Osteoblast (primary cell): ENCODE data around the gene DLGAP1. TPM values are rescaled to one million over a fixed set of nuclear protein-coding genes. Genes with fewer than 3 reads are reported as not detected.

ENCODE experiments used
- DNase-seq: peaks from one replicate; pipeline ENCODE4 v3.0.0; 2011; ENCODE audit warnings: low spot score, mixed read lengths; ENCODE audit not compliant: insufficient read length; ENCODE audit errors: missing footprints
- H2AFZ ChIP-seq: 2 replicates; pipeline ENCODE4 v1.6.0; 2011; ENCODE audit warnings: mild to moderate bottlenecking, low read length
- H3K27ac ChIP-seq: 2 replicates; pipeline ENCODE4 v1.5.1; 2011; ENCODE audit warnings: mild to moderate bottlenecking, low read depth, low read length, moderate library complexity
- H3K27me3 ChIP-seq: 2 replicates; pipeline ENCODE4 v1.6.0; 2012; ENCODE audit warnings: mild to moderate bottlenecking, control low read depth, inconsistent platforms, low read length, moderate library complexity; ENCODE audit not compliant: insufficient read depth
- H3K36me3 ChIP-seq: 2 replicates; pipeline ENCODE4 v1.5.1; 2011; ENCODE audit warnings: mild to moderate bottlenecking, low read length, control low read depth, moderate library complexity; ENCODE audit not compliant: insufficient read depth
- H3K4me1 ChIP-seq: 2 replicates; pipeline ENCODE4 v1.5.1; 2011; ENCODE audit warnings: mild to moderate bottlenecking, low read length, control low read depth, moderate library complexity; ENCODE audit not compliant: insufficient read depth
- H3K4me2 ChIP-seq: 2 replicates; pipeline ENCODE4 v1.6.0; 2011; ENCODE audit warnings: mild to moderate bottlenecking, low read length; ENCODE audit not compliant: insufficient read depth
- H3K4me3 ChIP-seq: fragments of 200-600 bp; sonication (generic); 3 replicates; pipeline ENCODE4 v1.5.1; 2012; ENCODE audit warnings: mild to moderate bottlenecking, low read length, inconsistent platforms; ENCODE audit not compliant: insufficient read depth
- H3K79me2 ChIP-seq: 2 replicates; pipeline ENCODE4 v1.6.0; 2012; ENCODE audit warnings: mild to moderate bottlenecking, low read length, control low read depth, inconsistent platforms; ENCODE audit not compliant: insufficient read depth
- H3K9me3 ChIP-seq: 2 replicates; pipeline ENCODE4 v1.5.1; 2011; ENCODE audit warnings: low read depth, low read length, control low read depth
- H4K20me1 ChIP-seq: 2 replicates; pipeline ENCODE4 v1.6.0; 2012; ENCODE audit warnings: mild to moderate bottlenecking, low read length, control low read depth; ENCODE audit not compliant: insufficient read depth
- CTCF ChIP-seq: IDR thresholded peaks from 2 replicates; pipeline ENCODE4 v1.5.1; 2011; ENCODE audit warnings: mild to moderate bottlenecking, low read depth, low read length, moderate library complexity; ENCODE audit errors: extremely low read depth
- total RNA-seq: library from RNA; depleted of rRNA; stranded (reverse); fragments of >200 nt; gene quantifications from 2 replicates; pipeline ENCODE4 v1.2.3, GENCODE V29; 2012

Gene DLGAP1
- total RNA-seq, 1 donor: not detected

- TF ChIP-seq CTCF: no peak
- Histone ChIP-seq H4K20me1 (no peaks in the 10 kb centered on the region), H3K4me3 (no peak overlapping the region), H2AFZ (peak overlapping the region; percentile 88), H3K9me3 (no peaks in the 10 kb centered on the region), H3K27me3 (no peaks in the 10 kb centered on the region), H3K79me2 (no peaks in the 10 kb centered on the region), H3K27ac (no peak overlapping the region), H3K4me1 (peaks cover 18% of the 10 kb centered on the region), H3K4me2 (no peak overlapping the region), H3K36me3 (no peaks in the 10 kb centered on the region)
- peak; percentile 44 for DNase-seq
These were observed 799.7 kb downstream of the DLGAP1 start for GRCh38 chr18:3655254-3656050.

GRCh38 chr18:3654442-3655253, 800.5 kb downstream of the DLGAP1 start:
- no peak overlapping the region for H3K4me3 ChIP-seq
- no peak overlapping the region for H3K4me2 ChIP-seq
- peaks cover 26% of the 10 kb centered on the region for H3K4me1 ChIP-seq
- H3K27me3 ChIP-seq: no peaks in the 10 kb centered on the region
- no peaks in the 10 kb centered on the region for H3K36me3 ChIP-seq
- DNase-seq: no peak
- no peaks in the 10 kb centered on the region for H3K9me3 ChIP-seq
- no peaks in the 10 kb centered on the region for H4K20me1 ChIP-seq
- TF ChIP-seq CTCF: no peak
- no peaks in the 10 kb centered on the region for H3K79me2 ChIP-seq
- no peak overlapping the region for H2AFZ ChIP-seq
- no peak overlapping the region for H3K27ac ChIP-seq

DNA sequence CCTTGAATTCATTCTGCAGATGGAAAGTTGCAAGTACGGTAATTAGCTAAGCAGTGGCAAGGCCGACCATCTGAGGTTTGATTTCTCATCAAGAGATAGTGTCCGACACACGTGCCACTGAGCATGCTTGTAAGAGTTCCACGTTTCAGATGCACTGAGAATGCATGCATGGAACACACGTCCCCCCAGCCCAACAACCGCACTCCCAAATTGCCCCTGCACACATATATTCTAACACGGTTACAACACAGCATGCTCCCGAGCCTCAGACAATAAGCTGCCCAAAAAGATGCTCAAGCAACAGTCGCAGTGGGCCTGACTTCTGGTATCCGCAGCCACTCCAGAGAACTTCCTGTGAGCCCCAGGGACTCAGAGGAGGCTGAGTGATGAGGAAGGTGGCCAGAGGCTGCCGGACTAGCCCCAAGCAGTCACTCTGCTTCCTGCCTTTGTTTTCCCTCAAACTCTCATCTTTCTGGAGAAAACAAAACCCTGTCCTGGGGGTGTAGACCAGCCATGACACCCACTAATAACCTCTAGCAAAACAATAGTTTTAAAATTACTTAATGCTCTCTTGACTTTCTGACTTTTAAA, 801.2 kb downstream of the DLGAP1 start:
- DNase-seq: no peak
- Histone ChIP-seq H3K27ac (peak overlapping the region; percentile 93), H3K9me3 (no peaks in the 10 kb centered on the region), H3K4me1 (peaks cover 33% of the 10 kb centered on the region), H3K4me2 (no peak overlapping the region), H3K79me2 (no peaks in the 10 kb centered on the region), H3K27me3 (no peaks in the 10 kb centered on the region), H2AFZ (no peak overlapping the region), H3K4me3 (no peak overlapping the region), H4K20me1 (no peaks in the 10 kb centered on the region), H3K36me3 (no peaks in the 10 kb centered on the region)
- TF ChIP-seq CTCF: no peak
